IPS-NIHi7 (cell line): Measurements from ENCODE around the gene B3GNT9.
"Not testable (repeated sequence)": the region's sequence is repeated elsewhere in the genome, so short reads cannot be mapped to it uniquely, and the experiment has no call there.

Source experiments
- DNase-seq: peaks from one replicate; pipeline ENCODE4 v3.0.0; 2012; ENCODE audit warnings: mixed read lengths; ENCODE audit errors: extremely low spot score

The B3GNT9 gene

DNA sequence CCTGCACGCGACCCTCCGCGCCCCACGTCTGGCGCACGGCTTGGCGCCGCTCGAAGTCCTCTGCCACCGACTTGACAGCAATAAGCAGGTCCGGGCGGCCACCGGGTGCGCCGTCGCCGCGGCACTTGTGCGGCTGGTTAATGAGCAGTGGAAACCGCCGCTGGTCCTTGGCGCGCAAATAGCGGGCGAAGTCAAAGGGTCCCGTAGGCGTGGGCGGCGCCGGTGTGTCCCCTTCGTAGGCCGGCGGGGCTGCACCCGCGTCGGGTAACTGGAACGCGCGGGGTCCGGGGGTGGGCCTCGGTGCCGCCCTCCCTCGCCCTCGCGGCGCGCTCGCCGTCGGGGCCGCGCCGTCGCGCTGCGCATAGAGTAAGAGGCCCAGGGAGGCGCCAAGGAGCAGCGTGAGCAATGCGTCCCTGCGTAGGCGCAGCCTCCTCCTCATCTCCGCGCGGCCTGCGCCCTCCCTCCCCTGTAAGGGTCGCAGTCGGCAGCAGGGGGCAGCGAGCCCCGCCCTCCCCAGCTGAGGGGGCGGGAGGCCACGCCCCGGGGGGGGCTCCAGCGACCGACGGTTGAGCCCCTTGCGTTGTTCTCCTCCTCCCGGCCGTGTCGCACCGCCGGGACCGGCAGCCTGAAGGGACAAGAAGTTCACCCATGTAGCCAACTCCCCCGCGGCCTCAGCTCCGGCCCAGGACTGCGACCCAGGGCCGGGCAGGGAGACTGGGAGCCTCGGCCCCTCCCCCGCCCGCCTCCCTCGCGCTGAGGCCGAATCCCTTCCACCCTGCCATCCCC lies 558 bp downstream of the B3GNT9 start:
- DNase-seq, result peak; percentile 90

DNA sequence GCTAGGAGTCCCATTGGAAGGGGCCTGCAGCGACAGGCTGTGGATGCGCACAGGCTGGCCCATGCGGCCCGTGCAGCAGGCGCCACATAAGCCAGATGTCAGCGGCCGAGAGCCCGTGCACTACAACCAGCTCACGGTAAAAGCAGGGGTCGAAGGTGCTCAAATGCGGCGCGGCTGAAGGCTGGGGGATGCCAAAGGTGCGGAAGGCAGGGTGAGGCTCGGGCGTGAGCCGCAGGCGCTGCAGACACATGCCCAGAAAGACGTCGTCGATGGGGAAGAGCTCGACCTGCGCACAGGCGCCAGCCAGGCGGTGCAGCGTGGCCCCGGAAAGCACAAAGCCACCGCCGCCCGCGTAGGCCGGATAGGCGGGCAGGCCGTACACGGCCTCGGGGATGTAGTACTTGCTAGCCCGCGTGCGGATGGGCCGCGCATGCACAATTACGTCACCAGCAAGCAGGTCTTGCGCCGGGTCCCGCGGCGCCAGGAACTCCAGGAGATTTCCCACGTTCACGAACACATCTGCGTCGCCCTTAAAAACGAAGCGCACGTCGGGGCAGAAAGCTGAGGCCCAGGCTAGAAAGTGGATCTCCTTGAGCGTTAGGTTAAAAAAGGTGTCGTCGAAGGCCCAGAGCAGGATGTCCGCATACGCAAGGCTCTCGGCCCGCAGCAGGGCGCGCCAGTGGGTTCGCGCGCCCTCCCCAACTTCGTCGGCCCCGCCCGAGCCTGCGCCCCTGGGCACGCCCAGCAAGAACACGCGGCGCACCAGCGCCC lies 1.3 kb downstream of the B3GNT9 start:
- DNase-seq, result peak; percentile 90

DNA sequence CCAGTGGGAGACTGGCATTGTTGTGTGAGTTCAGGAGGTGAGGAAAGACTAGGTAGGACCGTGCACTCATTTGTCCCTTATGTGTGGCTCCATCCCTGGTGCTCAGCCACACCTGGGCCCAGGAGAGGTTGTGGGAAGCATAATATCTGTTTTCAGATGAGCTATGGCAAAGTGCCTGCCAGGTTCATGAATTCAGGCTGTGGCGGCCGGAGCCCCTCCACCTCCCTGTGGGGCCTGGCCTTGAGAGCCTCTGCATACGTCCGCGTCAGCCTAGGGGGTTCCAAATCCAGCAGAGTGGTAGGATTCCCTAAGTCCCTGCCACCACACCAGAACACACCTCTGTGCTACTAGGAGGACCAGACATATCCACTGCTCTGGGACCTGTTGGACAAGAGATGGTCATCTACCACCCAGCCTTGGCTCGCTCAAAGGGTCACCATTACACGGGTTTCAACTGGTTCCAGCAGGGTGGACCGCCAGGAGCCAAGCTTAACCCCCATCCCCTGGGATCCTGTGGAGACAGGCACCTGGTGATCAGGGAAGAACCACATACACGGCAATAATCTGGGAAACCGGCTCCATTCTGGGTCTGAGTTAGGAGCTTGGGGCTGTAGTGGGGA lies 2.0 kb downstream of the B3GNT9 start:
- DNase-seq, result no peak

DNA sequence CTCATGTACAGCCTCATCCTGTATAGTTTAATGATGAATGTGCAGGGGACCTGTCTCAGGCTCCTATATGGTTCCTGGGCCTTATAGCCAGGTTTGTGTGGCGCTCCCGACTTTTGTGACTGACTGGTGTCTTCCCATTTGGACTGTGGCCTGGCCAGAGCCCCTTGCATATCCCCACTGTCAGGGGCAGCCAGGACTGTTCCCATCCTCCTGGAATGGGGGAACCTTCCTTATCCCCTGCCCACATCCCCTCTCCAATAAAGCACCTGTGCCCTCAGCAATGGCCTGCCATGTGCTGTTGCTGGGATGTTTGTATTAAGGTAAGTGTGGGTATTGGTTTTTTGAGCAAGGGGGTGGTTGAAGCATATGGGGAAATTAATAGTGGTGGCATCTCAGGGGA lies 2.6 kb downstream of the B3GNT9 start:
- DNase-seq, result no peak

DNA sequence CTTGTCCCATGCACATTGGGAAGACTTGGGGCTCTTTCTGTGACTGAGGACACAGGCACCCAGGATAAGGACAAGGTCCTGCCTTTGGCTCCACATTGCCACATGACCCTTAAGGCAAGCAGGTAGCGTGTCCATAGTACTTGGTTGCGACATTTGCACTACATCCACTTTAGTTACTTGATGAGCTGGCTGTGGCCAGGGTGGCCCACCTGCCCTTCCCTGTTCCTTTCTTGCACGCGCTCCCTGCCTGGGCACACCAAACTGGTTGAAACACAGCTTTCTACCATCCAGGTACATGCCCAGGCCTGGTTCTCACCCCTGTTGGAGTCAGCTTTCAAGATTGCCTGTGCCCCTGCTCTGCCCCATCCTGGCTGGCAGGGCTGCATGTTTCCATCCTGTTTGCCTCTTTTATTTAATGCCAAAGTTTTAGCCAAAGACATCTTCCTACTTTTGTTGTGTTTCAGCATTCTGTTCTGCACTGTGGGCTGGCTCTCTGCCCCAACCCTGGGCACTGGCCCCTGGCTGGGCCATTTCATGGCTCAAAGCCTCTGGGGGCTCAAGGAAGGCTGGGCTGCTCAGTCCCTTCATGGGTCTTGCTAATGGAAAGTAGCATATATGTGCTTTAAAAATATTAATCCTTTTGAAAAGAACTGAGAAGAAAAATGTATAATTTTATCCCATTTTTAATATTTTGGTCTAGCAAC lies 3.2 kb downstream of the B3GNT9 start:
- DNase-seq, result no peak

DNA sequence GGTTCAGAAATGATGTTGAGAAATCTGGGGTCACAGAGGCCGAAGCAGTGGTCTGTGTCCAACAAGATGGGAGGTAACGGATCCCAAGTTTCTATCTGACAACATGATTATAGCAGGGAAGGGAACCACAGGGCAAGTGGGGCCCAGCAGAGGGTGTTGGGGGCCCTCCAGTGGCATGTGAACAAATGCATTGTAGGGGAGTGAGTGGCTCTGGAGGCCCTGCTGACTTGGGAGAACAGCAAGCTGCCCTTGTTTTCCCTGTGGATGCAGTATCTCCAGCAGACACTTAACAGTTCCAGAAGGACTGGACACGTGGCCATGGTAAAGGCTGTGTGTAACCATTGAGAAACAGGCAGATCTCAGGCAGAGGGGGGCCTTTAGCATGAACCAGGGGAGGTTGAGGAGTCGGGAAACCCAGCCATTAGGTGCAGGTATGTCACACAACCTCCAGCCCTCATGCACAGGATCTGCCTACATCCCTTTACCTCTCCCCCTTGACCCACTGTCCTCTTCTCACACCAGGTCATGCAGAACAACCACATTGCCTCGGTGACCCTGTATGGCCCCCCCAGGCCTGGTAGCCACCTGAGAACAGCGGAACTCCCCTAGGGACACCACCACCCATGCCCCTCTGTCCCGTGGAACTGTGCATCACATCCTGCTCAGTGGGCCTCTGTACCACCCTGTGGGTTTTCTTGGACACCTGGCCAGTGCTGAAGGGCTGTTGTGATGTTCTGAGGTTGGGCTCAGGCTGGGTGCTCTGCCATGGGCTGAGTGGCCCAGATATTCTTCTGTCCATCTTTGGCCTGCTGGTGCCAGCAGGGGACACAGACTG lies 4.1 kb downstream of the B3GNT9 start:
- DNase-seq, result no peak

DNA sequence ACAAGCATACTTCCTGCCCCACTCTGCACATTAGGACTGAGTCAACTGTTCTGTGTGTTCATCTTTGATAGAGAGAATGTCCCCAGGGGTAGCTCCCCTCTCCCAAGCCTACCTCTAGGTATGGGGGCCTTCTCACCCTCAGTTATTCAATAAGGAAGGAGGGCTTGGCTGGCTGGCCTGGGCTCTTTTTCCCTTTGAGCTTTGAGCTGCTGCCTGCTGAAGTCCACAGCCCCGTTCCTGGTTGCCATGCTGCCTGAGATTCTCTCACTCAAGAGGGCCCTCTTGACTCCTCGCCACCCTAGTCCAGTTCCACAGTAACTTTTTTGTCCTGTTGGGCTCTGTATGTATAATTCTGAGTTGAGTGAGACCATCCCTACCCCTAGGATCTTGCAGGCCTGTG lies 5.1 kb downstream of the B3GNT9 start:
- DNase-seq, result no peak

DNA sequence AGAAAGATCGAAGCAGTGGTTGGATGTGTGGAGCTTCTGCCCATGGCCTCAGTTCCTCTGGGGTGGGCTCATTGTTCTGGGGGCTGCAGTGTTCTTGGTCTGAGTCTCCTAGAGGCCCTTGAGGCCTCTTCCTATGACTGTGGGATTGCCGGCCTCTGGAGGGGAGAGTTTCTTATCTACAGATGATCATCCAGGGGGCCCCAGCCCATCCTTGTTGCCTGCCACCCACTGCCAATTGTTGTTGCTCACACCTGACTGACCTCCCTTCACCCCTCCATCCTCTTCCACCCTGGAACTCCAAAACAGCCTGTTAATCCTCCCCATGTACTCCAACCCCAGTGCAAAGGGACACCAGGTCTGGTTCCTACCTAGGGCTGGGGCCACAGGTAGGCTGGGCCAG lies 5.9 kb downstream of the B3GNT9 start:
- DNase-seq, result no peak

DNA sequence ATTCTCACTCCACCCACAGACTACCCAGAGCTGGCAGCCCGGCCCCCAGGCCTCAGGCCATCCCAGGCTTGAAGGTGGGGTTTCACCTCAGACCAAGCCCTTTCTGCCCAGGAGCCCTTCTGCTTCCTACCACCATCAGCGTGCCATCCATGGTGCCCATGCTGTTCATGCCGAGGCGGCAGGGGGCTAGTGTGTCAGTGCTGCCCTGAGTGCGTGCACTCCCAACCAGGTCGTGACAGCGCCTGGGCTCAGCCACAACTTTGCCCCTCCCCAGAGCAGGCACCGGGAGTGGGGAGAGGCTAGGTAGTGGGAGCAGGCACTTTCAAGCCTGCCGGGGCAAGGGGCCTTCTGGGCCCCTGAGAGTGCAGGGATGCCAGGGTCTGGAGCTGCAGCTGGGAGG lies 8.5 kb downstream of the B3GNT9 start:
- DNase-seq, result no peak

DNA sequence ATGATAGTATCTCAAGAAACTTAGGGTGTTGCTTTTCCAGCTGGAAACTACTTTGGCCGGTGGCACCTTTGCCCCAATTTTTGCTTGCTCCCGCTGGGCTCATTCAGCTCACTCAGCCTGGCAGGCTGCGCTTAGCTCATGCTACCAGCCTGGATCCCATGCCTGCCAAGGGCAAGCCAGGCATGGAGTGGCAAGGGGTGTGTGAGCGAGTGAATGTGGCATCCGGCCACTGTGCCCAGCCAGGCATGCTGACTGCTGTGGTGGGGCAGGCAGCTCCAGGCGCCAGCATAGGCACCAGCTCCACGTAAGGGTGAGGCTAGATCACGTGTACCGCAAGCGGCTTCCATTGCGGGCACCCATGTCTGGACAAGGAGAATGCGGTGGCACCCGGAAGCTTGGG lies 9.4 kb downstream of the B3GNT9 start:
- no peak for DNase-seq

DNA sequence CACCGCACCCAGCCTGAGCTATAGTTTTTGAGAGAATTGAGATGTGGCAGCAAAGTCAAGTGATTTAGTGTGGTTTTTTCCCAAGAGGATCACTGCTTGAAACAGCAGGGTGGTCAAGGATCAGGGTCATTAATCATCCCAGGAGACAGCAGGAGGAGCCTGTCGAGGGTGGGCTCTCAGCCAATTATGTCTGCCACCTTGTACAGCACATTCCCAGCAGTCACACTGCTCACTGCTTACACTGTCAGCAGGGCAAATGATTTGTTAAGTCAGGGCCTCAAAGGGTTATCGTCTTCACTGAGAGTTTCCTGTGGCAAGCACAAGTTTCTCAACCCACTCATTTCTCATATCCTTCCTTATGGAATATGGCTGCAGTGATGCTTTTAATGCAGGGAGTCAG lies 13.2 kb downstream of the B3GNT9 start:
- DNase-seq, result no peak

DNA sequence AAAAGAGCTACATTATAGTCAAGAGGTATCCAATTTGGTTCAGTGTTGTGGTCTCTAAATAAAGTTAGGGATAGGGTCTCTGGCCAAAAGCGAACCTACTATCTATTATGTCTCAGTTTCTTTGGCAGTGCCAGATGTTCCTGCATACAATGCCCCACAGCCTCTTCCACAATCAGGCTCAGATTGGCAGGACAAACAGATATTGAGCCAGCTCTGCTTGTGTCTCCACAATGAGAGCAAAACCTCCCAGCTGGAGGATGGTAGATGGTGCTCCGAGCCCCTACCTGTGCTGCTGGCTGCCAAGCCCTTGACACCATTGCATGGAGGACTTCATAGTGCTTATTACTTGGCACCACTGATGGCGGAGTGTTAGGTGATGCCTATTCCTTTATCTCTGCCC lies 21.4 kb downstream of the B3GNT9 start:
- DNase-seq, result no peak

DNA sequence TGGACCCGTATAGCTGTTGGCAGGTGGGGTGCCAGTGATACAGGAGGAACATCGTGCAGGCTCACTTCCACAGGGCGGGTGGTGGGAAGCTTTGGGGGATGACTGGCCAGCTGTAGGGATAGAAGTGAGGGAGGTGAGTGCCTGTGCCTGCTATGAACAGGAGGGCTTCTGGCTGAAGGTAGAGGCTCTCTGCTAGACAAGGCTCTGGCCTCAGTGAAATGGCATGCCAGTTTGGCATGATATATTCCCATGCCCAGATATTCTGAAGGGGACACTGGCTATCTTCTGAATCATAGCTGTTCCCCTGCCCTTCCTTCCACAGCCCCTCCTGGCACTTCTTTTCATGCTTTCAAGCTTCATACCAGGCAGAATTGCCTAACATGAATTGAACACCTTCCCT lies 21.9 kb downstream of the B3GNT9 start:
- DNase-seq, result no peak

DNA sequence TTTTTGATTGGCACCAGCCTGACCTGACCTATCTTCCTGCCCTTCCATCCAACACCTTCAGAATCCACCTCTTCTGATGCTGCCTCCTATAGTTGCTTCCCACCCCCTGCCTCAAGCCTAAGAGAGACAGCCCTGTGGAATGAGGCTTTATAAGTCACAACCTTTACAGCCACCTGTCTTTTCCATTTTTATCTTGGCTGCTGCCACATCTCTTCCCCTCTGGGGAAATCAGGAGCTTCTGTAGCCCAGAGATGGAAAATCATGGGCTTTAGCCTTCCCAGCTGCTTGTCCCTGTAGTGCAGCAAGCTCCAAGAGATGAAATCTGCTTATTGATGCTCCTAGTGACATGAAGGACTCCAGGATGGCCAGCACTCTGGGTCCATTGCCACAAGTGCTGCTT lies 22.4 kb downstream of the B3GNT9 start:
- no peak for DNase-seq

DNA sequence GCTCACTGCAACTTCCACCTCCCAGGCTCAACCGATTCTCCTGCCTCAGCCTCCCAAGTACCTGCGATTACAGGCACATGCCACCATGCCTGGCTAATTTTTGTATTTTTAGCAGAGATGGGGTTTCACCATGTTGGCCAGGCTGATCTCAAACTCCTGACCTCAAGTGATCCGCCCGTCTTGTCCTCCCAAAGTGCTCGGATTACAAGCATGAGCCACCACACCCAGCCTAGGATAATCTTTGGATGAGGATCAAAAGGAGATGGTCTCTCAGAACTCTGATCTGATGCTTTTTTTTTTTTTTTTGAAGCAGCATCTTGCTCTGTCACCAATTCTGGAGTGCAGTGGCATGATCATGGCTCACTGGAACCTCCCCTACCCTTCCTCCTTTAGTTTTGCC lies 28.0 kb downstream of the B3GNT9 start:
- not testable (repeated sequence) for DNase-seq

DNA sequence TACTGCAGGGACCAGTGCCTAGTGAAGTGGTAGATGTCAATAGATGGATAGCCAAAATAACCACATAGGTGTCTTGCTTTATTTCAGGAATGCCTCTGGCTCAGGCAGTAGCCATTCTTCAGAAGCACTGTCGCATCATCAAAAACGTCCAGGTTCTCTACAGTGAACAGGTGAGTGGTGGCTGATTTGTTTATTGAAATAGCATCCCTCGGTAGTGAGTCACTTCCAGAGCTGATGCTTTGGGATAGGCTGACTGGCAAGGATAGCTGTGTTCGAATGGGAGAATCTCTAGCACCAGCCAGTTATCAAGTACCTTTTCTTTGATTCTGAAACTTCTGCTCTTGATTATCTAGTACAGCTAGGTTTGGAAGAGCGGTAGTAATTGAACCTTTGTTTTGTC lies 30.8 kb downstream of the B3GNT9 start:
- no peak for DNase-seq

DNA sequence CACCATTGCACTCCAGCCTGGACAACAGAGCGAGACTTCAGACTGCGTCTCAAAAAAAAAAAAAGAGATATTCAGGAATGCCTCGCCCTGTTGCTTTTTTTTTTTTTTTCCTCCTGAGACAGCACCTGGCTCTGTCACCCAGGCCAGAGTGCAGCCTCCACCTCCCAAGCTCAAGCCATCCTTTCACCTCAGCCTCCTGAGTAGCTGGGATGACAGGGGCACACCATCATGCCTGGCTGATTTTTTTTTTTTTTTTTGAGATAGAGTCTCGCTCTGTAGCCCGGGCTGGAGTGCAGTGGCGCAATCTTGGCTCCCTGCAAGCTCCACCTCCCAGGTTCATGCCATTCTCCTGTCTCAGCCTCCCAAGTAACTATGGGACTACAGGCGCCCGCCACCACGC lies 33.1 kb downstream of the B3GNT9 start:
- DNase-seq, result no peak

DNA sequence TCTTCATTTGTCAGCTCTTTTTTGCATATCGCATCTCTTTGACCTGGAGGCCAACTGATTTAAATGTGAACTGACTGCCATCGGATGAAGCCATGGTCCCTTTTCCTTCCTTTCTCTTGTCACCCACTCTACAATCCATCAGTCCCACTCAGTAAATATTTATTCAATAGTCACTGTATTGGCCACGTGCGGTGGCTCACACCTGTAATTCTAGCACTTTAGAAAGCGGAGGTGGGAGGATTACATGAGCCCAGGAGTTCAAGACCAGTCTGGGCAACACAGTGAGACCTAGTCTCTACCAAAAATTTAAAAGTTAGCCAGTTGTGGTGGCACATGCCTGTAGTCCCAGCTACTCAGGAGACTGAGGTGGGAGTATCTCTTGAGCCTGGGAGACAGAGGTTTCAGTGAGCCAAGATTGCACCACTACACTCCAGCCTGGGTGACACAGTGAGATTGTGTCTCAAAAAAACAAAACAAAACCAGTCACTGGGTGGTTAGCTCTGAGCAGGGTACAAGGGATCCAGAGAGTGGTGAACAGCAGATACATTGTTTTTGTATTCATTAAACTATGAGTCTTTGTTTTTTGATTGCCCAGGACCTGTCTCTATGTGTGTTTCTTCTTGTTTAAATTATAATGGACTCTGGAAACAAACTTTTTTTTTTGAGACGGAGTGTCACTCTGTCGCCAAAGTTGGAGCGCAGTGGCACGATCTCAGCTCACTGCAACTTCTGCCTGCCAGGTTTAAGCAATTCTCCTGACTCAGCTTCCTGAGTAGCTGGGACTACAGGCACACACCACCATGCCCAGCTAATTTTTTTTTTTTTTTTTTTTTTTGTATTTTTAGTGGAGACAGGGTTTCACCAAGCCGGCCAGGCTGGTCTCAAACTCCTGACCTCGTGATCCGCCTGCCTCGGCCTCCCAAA lies 34.1 kb downstream of the B3GNT9 start:
- DNase-seq, result no peak

DNA sequence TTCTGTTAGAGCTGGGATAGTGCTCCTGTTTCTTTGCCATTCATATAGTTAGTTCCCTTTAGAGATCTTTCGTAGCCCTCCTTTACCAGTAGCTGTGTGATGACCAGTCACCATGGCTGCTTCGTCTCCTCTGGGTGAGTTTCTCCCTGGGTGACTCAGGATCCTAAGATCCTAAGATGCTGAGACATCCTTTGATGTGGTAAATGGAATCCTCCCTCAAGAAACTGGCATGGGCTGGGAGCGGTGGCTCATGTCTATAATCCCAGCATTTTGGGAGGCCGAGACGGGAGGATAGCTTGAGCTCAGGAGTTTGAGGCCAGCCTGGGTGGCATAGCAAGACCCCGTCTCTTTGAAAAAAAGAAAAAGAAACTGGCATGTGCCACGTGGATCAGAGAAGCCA lies 35.2 kb downstream of the B3GNT9 start:
- DNase-seq, result no peak

DNA sequence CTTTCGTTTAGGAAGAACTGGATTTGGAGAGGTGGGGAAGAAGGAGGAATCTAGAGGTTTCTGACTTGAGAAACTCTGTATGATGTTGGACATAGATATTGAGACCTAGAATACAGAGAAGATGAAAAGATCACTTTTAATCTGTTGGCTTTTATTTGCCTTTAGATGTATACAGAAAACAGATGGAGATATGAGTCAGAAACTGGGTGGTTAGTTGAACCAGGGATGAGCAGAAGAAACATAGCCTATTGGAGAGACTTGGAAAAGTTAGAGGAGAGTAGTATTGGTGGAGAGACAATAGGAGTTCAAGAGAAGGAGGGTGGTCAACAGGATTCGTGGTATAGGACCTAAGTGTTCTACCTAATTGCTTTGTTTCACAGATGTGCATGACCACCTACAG lies 36.0 kb downstream of the B3GNT9 start:
- no peak for DNase-seq
